ENCODE measurements around the gene NAT16.
"Not testable (repeated sequence)": the region's sequence is repeated elsewhere in the genome, so short reads cannot be mapped to it uniquely, and the experiment has no call there.

The NAT16 gene

GRCh38 chr7:101211501-101211900 lies 31.4 kb upstream of the NAT16 start:
- TF ChIP-seq CTCF (IDR thresholded peaks at IDR 0.05; ENCODE audit: low read depth, low read length, missing control alignments): no peak
- H3K4me3 ChIP-seq (replicated peaks; ENCODE audit: low read depth, low read length): no peak overlapping the region
- no peak for DNase-seq (ENCODE audit: extremely low read depth, low read depth)

GRCh38 chr7:101210143-101210542 lies 30.1 kb upstream of the NAT16 start:
- no peak overlapping the region for H3K4me3 ChIP-seq (replicated peaks; ENCODE audit: low read depth, low read length)
- no peak for DNase-seq (ENCODE audit: extremely low read depth, low read depth)
- TF ChIP-seq CTCF (IDR thresholded peaks at IDR 0.05; ENCODE audit: low read depth, low read length, missing control alignments): no peak

GRCh38 chr7:101208794-101209193 lies 28.7 kb upstream of the NAT16 start:
- H3K4me3 ChIP-seq (replicated peaks; ENCODE audit: low read depth, low read length): no peak overlapping the region

GRCh38 chr7:101207459-101207858 lies 27.4 kb upstream of the NAT16 start:
- TF ChIP-seq CTCF (IDR thresholded peaks at IDR 0.05; ENCODE audit: low read depth, low read length, missing control alignments): no peak
- DNase-seq (ENCODE audit: extremely low read depth, low read depth): no peak
- H3K4me3 ChIP-seq (replicated peaks; ENCODE audit: low read depth, low read length): no peak overlapping the region

More at GRCh38 chr7:101208794-101209193, 28.7 kb upstream of the NAT16 start:
- no peak for DNase-seq (ENCODE audit: extremely low read depth, low read depth)
- no peak for TF ChIP-seq CTCF (IDR thresholded peaks at IDR 0.05; ENCODE audit: low read depth, low read length, missing control alignments)

GRCh38 chr7:101206665-101207042 lies 26.6 kb upstream of the NAT16 start:
- no peak for TF ChIP-seq CTCF (IDR thresholded peaks at IDR 0.05; ENCODE audit: low read depth, low read length, missing control alignments)
- DNase-seq (ENCODE audit: extremely low read depth, low read depth): no peak
- H3K4me3 ChIP-seq (replicated peaks; ENCODE audit: low read depth, low read length): no peak overlapping the region

GRCh38 chr7:101205901-101206664 lies 26.0 kb upstream of the NAT16 start:
- H3K4me3 ChIP-seq (replicated peaks; ENCODE audit: low read depth, low read length): no peak overlapping the region
- no peak for DNase-seq (ENCODE audit: extremely low read depth, low read depth)
- no peak for TF ChIP-seq CTCF (IDR thresholded peaks at IDR 0.05; ENCODE audit: low read depth, low read length, missing control alignments)

GRCh38 chr7:101203740-101204738 lies 23.9 kb upstream of the NAT16 start:
- not testable (repeated sequence) for H3K4me3 ChIP-seq (replicated peaks; ENCODE audit: low read depth, low read length); DNase-seq (ENCODE audit: extremely low read depth, low read depth)

Measured in HFF-Myc (cell line).